ENCODE measurements around the gene ATAD1. TPM values are rescaled to one million over a fixed set of nuclear protein-coding genes. Genes with fewer than 3 reads are reported as not detected.

ATAD1 gene, protein sequence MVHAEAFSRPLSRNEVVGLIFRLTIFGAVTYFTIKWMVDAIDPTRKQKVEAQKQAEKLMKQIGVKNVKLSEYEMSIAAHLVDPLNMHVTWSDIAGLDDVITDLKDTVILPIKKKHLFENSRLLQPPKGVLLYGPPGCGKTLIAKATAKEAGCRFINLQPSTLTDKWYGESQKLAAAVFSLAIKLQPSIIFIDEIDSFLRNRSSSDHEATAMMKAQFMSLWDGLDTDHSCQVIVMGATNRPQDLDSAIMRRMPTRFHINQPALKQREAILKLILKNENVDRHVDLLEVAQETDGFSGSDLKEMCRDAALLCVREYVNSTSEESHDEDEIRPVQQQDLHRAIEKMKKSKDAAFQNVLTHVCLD
- total RNA-seq, result 15.1 and 34.2 TPM in 2 replicates

DNA sequence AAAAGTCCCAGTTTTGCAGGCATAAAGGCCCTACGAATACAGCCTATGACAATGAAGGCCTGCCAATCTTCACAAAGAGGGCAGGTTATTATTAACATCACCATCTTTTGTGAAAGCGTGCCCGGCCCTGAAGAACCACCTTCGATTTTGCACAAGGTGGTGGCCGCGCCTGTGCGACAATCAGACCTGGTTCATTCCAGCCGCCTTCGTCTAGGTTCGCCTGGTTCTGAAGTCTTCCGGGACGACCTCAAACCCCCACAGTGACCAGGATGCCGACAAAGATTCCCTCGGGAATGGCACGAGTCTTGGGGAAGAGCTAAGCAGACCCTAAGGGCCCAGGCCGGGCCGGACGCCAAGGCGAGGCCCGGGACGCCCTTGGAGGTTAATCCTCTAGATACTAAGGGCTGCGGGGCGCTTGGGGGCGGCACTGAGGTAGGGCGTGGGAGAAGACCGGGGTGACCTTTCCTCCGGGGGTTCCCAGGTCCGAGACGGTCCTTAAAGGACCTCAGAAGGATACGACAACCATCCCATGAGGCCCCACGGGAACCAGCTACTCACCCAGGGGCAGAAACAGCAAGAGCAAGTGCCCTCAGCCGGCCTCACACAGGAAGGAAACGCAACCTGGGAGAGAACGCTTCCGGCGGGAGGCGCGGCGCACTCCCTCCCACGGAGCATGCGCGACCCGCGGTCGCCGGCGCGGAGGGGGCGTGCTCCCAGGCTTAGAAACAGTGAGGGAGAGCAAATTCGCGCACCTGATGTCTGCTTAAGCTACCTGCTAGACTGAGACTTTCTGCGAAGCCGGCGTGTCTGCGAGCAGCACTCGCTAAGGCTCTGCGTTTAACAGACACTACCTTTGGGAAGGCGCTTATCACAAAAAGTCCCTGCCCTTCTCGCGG, at the start of gene ATAD1:
Gene ATAD1, minus strand, starts transcription at position 618 of the 896 bp plus-strand sequence. CDS start 3,627 bp downstream, outside the sequence.

DNA sequence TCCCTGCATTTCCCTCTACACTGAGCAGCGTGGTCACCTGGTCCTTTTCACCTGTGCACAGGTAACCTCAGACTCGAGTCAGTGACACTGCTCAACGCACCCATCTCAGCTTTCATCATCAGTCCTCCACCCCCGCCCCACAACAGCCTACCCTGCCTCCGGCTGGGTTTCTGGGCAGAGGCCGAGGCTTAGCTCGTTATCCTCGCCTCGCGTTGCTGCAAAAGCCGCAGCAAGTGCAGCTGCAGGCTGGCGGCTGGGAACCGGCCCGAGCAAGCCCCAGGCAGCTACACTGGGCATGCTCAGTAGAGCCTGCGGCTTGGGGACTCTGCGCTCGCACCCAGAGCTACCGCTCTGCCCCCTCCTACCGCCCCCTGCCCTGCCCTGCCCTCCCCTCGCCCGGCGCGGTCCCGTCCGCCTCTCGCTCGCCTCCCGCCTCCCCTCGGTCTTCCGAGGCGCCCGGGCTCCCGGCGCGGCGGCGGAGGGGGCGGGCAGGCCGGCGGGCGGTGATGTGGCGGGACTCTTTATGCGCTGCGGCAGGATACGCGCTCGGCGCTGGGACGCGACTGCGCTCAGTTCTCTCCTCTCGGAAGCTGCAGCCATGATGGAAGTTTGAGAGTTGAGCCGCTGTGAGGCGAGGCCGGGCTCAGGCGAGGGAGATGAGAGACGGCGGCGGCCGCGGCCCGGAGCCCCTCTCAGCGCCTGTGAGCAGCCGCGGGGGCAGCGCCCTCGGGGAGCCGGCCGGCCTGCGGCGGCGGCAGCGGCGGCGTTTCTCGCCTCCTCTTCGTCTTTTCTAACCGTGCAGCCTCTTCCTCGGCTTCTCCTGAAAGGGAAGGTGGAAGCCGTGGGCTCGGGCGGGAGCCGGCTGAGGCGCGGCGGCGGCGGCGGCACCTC, 45.3 kb upstream of the ATAD1 start, which contains the start of the genes KLLN and PTEN:
Gene KLLN, minus strand, starts transcription at position 481 of the 891 bp plus-strand sequence. CDS start 1,046 bp downstream, outside the sequence.
Gene PTEN, plus strand, starts transcription at position 573 of the 891 bp plus-strand sequence. CDS start 845 bp downstream, outside the sequence.

Other genes with a start within 250 kb of the ATAD1 start
- gene PAPSS2, start 158.3 kb downstream of the ATAD1 start, total RNA-seq, result 37.2 and 104 TPM in 2 replicates
- gene KLLN, start 45.3 kb upstream of the ATAD1 start, total RNA-seq, result 0.16 and 0.25 TPM in 2 replicates
- 64.8 and 115 TPM in 2 replicates for gene PTEN, start 45.4 kb upstream of the ATAD1 start, total RNA-seq